ENCODE data around the gene BMP7.

GRCh38 chr20:57213924-57214323 lies 52.5 kb downstream of the BMP7 start:
- TF ChIP-seq CTCF (conservative IDR thresholded peaks at IDR 0.05) (no peak), EZH2 (IDR thresholded peaks at IDR 0.05; ENCODE audit: low read depth) (no peak)
